PC-3 (cell line): ENCODE data around the gene EFL1.
"Not testable (repeated sequence)": the region's sequence is repeated elsewhere in the genome, so short reads cannot be mapped to it uniquely, and the experiment has no call there.

ENCODE experiments used
- EZH2 ChIP-seq: fragments of 300-600 bp; sonication (generic); IDR thresholded peaks from one replicate; pipeline ENCODE4 v1.6.1; 2017; ENCODE audit warnings: antibody characterized with exemption, mild to moderate bottlenecking, low read length; ENCODE audit not compliant: unreplicated experiment
- EZH2phosphoT487 ChIP-seq: fragments of 300-600 bp; sonication (generic); IDR thresholded peaks from 2 replicates; pipeline ENCODE4 v1.6.1; 2018; ENCODE audit warnings: mild to moderate bottlenecking, antibody characterized with exemption, low read length, borderline replicate concordance
- TF ChIP-seq, protein P1 (sequence below): fragments of 300-600 bp; sonication (generic); conservative IDR thresholded peaks from 2 replicates; pipeline ENCODE4 v1.5.1; 2017; ENCODE audit warnings: antibody characterized with exemption, low read depth, mild to moderate bottlenecking, low read length

DNA sequence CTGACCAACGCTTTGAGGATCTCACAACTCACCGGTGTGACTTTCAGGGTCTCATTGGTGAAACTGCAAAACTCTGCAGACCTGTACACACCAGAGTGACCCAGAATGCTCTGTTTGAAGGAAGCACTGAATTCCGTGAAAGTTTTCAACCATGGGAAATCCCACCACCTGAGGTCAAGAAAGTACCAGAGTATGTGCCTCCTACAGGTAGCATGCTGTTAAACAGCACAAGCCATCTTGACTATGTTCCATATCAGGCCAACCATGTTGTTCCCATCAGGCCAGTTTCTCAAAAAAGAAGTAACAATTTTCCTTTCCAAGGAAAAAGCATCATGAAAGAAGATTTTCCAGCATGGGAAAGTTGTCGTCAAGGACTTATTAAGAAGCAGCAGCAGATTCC lies 19.9 kb upstream of the EFL1 start:
- TF ChIP-seq EZH2, EZH2phosphoT487: not testable (repeated sequence)
- TF ChIP-seq, protein P1, sequence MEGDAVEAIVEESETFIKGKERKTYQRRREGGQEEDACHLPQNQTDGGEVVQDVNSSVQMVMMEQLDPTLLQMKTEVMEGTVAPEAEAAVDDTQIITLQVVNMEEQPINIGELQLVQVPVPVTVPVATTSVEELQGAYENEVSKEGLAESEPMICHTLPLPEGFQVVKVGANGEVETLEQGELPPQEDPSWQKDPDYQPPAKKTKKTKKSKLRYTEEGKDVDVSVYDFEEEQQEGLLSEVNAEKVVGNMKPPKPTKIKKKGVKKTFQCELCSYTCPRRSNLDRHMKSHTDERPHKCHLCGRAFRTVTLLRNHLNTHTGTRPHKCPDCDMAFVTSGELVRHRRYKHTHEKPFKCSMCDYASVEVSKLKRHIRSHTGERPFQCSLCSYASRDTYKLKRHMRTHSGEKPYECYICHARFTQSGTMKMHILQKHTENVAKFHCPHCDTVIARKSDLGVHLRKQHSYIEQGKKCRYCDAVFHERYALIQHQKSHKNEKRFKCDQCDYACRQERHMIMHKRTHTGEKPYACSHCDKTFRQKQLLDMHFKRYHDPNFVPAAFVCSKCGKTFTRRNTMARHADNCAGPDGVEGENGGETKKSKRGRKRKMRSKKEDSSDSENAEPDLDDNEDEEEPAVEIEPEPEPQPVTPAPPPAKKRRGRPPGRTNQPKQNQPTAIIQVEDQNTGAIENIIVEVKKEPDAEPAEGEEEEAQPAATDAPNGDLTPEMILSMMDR: not testable (repeated sequence)
